ENCODE data around the gene NUP107.

Gene NUP107

DNA sequence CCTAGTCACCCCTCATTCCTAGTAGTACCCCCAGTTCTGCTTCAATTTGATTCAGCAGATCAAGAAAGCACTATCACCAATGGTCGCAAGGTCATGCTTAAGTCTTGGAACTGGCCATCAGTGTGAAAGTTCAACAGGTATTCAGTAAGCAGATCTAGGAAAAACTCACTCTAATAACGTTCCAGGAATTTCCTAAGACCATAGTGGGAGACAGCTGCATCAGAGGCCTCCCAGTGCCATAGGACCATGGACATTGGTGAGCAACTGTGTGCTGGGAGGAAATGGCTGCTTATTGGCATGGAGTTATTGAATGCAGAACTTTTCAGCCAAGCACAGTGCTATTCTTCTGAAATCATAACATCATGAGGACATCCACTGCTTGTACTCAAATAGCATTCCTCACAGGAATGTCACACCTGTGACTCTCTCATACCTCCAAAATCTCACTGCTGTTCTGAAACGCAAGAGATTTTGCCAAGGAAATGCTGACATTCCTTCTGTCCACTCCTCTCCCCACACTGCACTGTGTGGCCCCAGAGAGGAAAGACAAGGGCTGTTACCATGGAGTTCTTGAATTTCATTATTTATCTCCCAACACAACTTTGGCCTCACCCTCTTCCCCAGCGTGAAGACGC is 90.3 kb downstream of the NUP107 start:
- DNase-seq, result no peak

DNA sequence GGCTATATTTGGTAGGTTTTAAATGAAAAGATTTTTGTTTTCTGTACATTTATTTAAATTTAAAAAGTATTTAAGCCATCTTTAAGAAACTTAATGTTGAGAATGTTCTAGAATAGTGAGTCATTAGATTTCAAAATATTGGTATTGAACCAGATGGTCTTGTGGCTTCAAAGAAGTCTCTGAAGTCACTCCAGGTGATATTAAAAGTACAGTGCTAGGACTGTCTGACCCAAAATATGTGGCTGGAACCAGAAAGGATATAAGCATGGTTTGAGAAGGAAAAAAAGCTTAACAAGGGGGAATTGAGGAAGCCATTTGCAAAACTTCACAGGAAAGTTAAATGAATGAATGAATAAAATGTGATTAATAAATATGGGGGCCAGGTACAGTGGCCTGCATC is 92.5 kb downstream of the NUP107 start:
- DNase-seq, result no peak

DNA sequence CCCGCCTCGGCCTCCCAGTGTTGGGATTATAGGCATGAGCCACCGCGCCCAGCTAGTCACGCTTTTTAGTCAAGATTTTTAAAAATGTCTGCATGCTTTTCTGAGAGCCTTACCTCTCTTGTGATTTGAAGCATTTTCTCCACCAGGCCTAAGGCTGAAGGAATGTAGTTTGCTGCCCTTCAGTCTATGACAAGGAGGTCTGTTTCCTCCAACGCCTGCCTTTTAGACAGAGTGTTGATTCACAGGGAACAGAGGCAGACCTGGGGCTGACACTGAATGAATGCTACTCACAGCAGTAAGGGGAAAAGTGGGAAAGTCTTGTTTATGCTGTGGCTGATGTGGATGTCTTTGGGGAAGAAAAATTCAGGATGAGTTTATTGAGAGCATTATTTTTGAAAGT is 94.0 kb downstream of the NUP107 start:
- DNase-seq, result no peak

- no peak for DNase-seq
These were observed 95.0 kb downstream of the NUP107 start for GRCh38 chr12:68781728-68782127.

- no peak for DNase-seq
These were observed 97.2 kb downstream of the NUP107 start for GRCh38 chr12:68784015-68784414.

DNA sequence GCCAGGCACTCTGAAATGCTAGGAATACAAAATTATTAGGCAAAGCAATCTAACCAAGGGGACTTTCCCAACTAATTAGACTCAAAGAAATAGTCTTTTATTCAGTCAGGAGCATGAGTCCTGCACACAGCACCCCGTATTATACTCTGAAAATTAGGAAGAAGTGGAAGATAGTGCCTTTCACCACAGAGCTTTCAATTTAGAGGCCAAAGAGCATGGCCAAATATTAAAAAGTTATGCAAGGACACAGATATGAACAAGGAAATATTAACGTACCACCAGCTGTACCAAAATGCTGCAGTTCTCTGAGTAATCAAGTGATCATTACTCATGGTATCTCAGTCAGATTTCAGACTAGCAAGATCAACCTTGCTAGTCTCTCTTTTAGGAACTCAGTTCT is 98.6 kb downstream of the NUP107 start:
- no peak for DNase-seq

- no peak for DNase-seq
These were observed 99.0 kb downstream of the NUP107 start for GRCh38 chr12:68785823-68786222.

GRCh38 chr12:68786929-68787328 is 100.2 kb downstream of the NUP107 start:
- no peak for DNase-seq

- DNase-seq, result no peak
These were observed 101.9 kb downstream of the NUP107 start for GRCh38 chr12:68788554-68789143.

GRCh38 chr12:68789144-68789878 is 102.5 kb downstream of the NUP107 start:
- DNase-seq, result no peak

DNA sequence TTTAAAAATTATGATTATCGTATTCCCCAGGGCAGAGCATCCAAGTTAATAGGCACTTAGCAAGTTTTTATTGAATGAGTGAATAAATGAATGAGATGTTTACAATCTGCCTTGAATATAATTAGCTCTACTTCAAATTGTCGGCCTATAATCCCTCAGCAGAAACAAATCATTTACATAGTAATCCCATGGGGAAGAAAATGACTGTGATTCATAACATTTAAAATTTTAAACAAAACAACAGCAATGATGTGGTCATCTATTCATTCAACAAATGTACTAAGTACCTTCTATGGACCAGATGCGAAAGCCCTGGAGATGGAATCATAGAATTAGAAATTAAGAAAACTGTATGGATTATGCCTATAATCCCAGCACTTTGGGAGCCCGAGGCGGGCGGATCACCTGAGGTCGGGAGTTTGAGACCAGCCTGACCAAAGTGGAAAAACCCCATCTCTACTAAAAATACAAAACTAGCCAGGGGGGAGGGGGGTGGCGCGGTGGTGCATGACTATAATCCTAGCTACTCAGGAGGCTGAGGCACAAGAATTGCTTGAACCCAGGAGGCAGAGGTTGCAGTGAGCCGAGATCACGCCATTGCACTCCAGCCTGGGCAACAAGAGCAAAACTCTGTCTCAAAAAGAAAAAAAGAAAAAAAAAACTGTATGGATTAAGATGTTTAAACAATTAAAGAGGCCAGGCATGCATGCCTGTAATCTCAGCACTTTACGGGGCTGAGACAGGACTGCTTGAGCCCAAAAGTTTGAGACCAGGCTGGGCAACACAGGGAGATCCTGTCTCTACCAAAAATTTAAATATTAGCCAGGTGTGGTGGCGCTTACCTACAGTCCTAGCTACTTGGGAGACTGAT is 103.5 kb downstream of the NUP107 start:
- no peak for DNase-seq

- DNase-seq, result no peak
These were observed 104.1 kb downstream of the NUP107 start for GRCh38 chr12:68790952-68791234.

- DNase-seq, result no peak
These were observed 105.2 kb downstream of the NUP107 start for GRCh38 chr12:68791897-68792481.

DNA sequence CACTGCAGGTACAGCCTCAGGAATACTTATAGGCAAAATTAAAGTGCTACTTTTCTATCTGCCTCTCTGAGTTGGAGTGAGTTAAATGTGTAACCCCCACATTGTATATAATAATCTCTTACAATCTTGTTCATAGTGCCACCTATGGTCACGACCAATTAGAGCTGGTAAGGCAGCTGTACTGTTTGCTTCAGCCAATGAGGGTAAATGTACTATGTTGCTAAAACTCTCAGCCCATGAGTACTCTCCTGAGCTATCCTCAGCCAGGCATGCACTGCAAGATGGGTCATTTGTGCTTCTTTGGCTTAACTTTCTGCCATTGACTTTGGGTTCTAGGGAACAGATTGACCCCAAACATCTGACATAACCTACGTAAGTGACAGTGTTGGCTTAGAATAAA is 106.2 kb downstream of the NUP107 start:
- no peak for DNase-seq

GRCh38 chr12:68793436-68793835 is 106.7 kb downstream of the NUP107 start:
- no peak for DNase-seq

DNA sequence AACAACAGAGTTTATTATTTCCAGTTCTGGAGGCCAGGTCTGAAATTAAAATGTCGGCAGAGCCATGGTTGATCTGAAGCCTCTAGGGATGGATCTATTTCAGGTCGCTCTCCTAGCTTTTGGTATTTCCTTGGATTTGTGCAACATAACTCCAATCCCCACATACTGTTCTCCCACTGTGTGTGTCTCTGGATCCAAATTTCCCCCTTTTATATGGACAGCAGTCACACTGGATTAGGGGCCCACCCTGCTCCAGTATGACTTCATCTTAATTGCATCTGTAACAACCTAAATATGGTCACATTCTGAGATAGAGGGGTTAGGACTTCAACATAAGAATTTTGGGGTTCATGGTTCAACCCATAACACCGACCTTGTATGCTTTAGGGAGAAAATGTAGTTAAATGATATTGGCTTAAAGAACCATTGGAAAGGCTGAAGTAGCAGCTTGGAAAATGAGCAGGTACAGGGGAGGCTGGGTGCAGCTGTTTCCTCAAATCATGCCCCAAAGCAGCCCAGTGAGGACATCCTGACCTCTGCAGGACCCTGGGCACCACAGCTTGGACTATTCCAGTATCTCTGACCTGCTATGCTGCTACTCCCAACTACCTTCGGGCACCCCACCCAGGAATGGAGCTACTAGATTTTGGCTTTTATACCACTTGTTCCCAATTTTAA is 107.3 kb downstream of the NUP107 start:
- no peak for DNase-seq

- no peak for DNase-seq
These were observed 108.0 kb downstream of the NUP107 start for GRCh38 chr12:68794653-68795251.
